Neural cell (in vitro differentiated cells): ENCODE measurements around the gene GAB2. TPM values are rescaled to one million over a fixed set of nuclear protein-coding genes. Genes with fewer than 3 reads are reported as not detected.

Experiments
- H2AFZ ChIP-seq: fragments of 200-600, 300-800 bp; sonication (generic), shearing (Covaris generic); 2 replicates; pipeline ENCODE4 v1.6.0; 2014; ENCODE audit warnings: low read depth, mild to moderate bottlenecking, antibody characterized with exemption, low read length, moderate library complexity
- H3F3A ChIP-seq: fragments of 200-600 bp; shearing (Covaris generic); 2 replicates; pipeline ENCODE4 v1.6.1; 2016; ENCODE audit warnings: mild to moderate bottlenecking, moderate library complexity, mixed read lengths, antibody characterized with exemption, low read length; ENCODE audit not compliant: insufficient read depth, poor library complexity, severe bottlenecking
- H3K27ac ChIP-seq: fragments of 200-600, 300-800 bp; sonication (generic), shearing (Covaris generic); 2 replicates; pipeline ENCODE4 v1.5.1; 2014; ENCODE audit warnings: mild to moderate bottlenecking, low read length, moderate library complexity
- H3K27me3 ChIP-seq: fragments of 300-800, 200-600 bp; sonication (generic), shearing (Covaris generic); 2 replicates; pipeline ENCODE4 v1.6.0; 2014; ENCODE audit warnings: mild to moderate bottlenecking, low read depth, low read length, moderate library complexity; ENCODE audit not compliant: insufficient read depth
- H3K36me3 ChIP-seq: fragments of 300-800, 200-600 bp; sonication (generic), shearing (Covaris generic); 2 replicates; pipeline ENCODE4 v1.5.1; 2014; ENCODE audit warnings: mild to moderate bottlenecking, antibody characterized with exemption, low read length, moderate library complexity; ENCODE audit not compliant: insufficient read depth
- H3K4me2 ChIP-seq: fragments of 300-800, 200-600 bp; sonication (generic), shearing (Covaris generic); 2 replicates; pipeline ENCODE4 v1.6.0; 2014; ENCODE audit warnings: mild to moderate bottlenecking, low read length
- H3K4me3 ChIP-seq: fragments of 300-800, 200-600 bp; sonication (generic), shearing (Covaris generic); 2 replicates; pipeline ENCODE4 v1.5.1; 2014; ENCODE audit warnings: mild to moderate bottlenecking, low read length, moderate library complexity
- H3K79me2 ChIP-seq: fragments of 200-600 bp; shearing (Covaris generic); replicated peaks from 2 replicates; pipeline ENCODE4 v1.6.0; 2014; ENCODE audit warnings: mild to moderate bottlenecking, low read length, moderate library complexity; ENCODE audit not compliant: insufficient read depth
- H3K9ac ChIP-seq: fragments of 300-800, 200-600 bp; sonication (generic), shearing (Covaris generic); 2 replicates; pipeline ENCODE4 v1.6.1; 2016; ENCODE audit warnings: mild to moderate bottlenecking, low read length, mixed read lengths
- H3K9me2 ChIP-seq: fragments of 200-600 bp; shearing (Covaris generic); 2 replicates; pipeline ENCODE4 v1.6.1; 2016; ENCODE audit warnings: mild to moderate bottlenecking, low read length, mixed read lengths; ENCODE audit not compliant: insufficient read depth
- H3K9me3 ChIP-seq: fragments of 200-600, 300-800 bp; sonication (generic), shearing (Covaris generic); 2 replicates; pipeline ENCODE4 v1.6.1; 2016; ENCODE audit warnings: mild to moderate bottlenecking, mixed run types, low read length, moderate library complexity, mixed read lengths
- H4K20me1 ChIP-seq: fragments of 200-600 bp; shearing (Covaris generic); 2 replicates; pipeline ENCODE4 v1.6.1; 2016; ENCODE audit warnings: mild to moderate bottlenecking, mixed run types; ENCODE audit not compliant: insufficient read depth
- EP300 ChIP-seq: fragments of 450-650 bp; conservative IDR thresholded peaks from 2 replicates; pipeline ENCODE4 v1.6.1; 2014; ENCODE audit warnings: antibody characterized with exemption, mild to moderate bottlenecking, moderate library complexity; ENCODE audit not compliant: poor library complexity, severe bottlenecking
- EZH2 ChIP-seq: fragments of 200-600, 300-800 bp; shearing (Covaris generic), sonication (generic); IDR thresholded peaks from 2 replicates; pipeline ENCODE4 v1.6.1; 2014; ENCODE audit warnings: antibody characterized with exemption, low read length, borderline replicate concordance, mild to moderate bottlenecking; ENCODE audit not compliant: insufficient read depth, poor library complexity, severe bottlenecking
- POLR2AphosphoS5 ChIP-seq: IDR thresholded peaks from 2 replicates; pipeline ENCODE4 v1.6.1; 2012
- RAD21 ChIP-seq: fragments of 450-650 bp; conservative IDR thresholded peaks from 2 replicates; pipeline ENCODE4 v1.6.1; 2014; ENCODE audit warnings: antibody characterized with exemption, mild to moderate bottlenecking, moderate library complexity
- REST ChIP-seq: IDR thresholded peaks from 2 replicates; pipeline ENCODE4 v1.6.1; 2012; ENCODE audit warnings: borderline replicate concordance
- SMC3 ChIP-seq: fragments of 450-650 bp; conservative IDR thresholded peaks from 2 replicates; pipeline ENCODE4 v1.6.1; 2014; ENCODE audit warnings: antibody characterized with exemption, mild to moderate bottlenecking, moderate library complexity; ENCODE audit not compliant: poor library complexity
- polyA plus RNA-seq: library from polyadenylated mRNA; depleted of rRNA; stranded (reverse); fragments of >200 nt; gene quantifications from 2 replicates; pipeline ENCODE4 v1.2.3, GENCODE V29; 2014
- TF ChIP-seq, protein P1 (sequence below): fragments of 450-650 bp; IDR thresholded peaks from 2 replicates; pipeline ENCODE4 v1.5.1; 2014; ENCODE audit warnings: antibody characterized with exemption, mild to moderate bottlenecking, moderate library complexity; ENCODE audit not compliant: poor library complexity, severe bottlenecking

Gene GAB2
- polyA plus RNA-seq, 1 donor from 2014 or later: 21.9 TPM

GRCh38 chr11:78226684-78227680, 190.6 kb downstream of the GAB2 start:
- Histone ChIP-seq H4K20me1 (no peaks in the 10 kb centered on the region), H3K9ac (no peak overlapping the region), H3K9me3 (no peaks in the 10 kb centered on the region), H3F3A (no peaks in the 10 kb centered on the region), H3K79me2 (no peaks in the 10 kb centered on the region), H3K4me3 (no peak overlapping the region), H3K27ac (no peak overlapping the region), H3K9me2 (no peaks in the 10 kb centered on the region), H3K36me3 (peaks cover 6% of the 10 kb centered on the region), H2AFZ (no peak overlapping the region), H3K4me2 (no peak overlapping the region), H3K27me3 (no peaks in the 10 kb centered on the region)
- TF ChIP-seq, protein P1, sequence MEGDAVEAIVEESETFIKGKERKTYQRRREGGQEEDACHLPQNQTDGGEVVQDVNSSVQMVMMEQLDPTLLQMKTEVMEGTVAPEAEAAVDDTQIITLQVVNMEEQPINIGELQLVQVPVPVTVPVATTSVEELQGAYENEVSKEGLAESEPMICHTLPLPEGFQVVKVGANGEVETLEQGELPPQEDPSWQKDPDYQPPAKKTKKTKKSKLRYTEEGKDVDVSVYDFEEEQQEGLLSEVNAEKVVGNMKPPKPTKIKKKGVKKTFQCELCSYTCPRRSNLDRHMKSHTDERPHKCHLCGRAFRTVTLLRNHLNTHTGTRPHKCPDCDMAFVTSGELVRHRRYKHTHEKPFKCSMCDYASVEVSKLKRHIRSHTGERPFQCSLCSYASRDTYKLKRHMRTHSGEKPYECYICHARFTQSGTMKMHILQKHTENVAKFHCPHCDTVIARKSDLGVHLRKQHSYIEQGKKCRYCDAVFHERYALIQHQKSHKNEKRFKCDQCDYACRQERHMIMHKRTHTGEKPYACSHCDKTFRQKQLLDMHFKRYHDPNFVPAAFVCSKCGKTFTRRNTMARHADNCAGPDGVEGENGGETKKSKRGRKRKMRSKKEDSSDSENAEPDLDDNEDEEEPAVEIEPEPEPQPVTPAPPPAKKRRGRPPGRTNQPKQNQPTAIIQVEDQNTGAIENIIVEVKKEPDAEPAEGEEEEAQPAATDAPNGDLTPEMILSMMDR: no peak

- TF ChIP-seq POLR2AphosphoS5 (no peak), EZH2 (no peak), RAD21 (no peak), SMC3 (no peak), REST (no peak), EP300 (no peak)
- Histone ChIP-seq H3K9me3 (no peaks in the 10 kb centered on the region), H3K9me2 (no peaks in the 10 kb centered on the region), H4K20me1 (no peaks in the 10 kb centered on the region), H3K9ac (no peak overlapping the region), H3K79me2 (no peaks in the 10 kb centered on the region), H3K27me3 (no peaks in the 10 kb centered on the region), H2AFZ (no peak overlapping the region), H3K27ac (no peak overlapping the region), H3K4me2 (no peak overlapping the region), H3K4me3 (no peak overlapping the region), H3K36me3 (peaks cover 6% of the 10 kb centered on the region), H3F3A (no peaks in the 10 kb centered on the region)
Measured at GRCh38 chr11:78224906-78225420, 192.7 kb downstream of the GAB2 start.
